Measurements from ENCODE around the gene SLAMF1.

SLAMF1 gene

GRCh38 chr1:160581961-160582360 lies 64.9 kb downstream of the SLAMF1 start:
- H3K27me3 ChIP-seq (ENCODE audit: insufficient read depth, low read depth): no peaks in the 10 kb centered on the region
- no peak overlapping the region for H3K4me2 ChIP-seq
- H3K36me3 ChIP-seq (ENCODE audit: insufficient read depth): no peaks in the 10 kb centered on the region
- peaks cover 2% of the 10 kb centered on the region for H3K4me1 ChIP-seq (ENCODE audit: low read depth, poor library complexity, severe bottlenecking)
- H3K4me3 ChIP-seq (IDR thresholded peaks at IDR 0.05; ENCODE audit: insufficient read depth, low read depth, low read length): no peak overlapping the region
- H2AFZ ChIP-seq (ENCODE audit: low read depth): no peak overlapping the region
- H3K9ac ChIP-seq: no peak overlapping the region
- TF ChIP-seq, protein P1, sequence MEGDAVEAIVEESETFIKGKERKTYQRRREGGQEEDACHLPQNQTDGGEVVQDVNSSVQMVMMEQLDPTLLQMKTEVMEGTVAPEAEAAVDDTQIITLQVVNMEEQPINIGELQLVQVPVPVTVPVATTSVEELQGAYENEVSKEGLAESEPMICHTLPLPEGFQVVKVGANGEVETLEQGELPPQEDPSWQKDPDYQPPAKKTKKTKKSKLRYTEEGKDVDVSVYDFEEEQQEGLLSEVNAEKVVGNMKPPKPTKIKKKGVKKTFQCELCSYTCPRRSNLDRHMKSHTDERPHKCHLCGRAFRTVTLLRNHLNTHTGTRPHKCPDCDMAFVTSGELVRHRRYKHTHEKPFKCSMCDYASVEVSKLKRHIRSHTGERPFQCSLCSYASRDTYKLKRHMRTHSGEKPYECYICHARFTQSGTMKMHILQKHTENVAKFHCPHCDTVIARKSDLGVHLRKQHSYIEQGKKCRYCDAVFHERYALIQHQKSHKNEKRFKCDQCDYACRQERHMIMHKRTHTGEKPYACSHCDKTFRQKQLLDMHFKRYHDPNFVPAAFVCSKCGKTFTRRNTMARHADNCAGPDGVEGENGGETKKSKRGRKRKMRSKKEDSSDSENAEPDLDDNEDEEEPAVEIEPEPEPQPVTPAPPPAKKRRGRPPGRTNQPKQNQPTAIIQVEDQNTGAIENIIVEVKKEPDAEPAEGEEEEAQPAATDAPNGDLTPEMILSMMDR (conservative IDR thresholded peaks at IDR 0.05; ENCODE audit: low read depth, low read length): no peak
- H4K20me1 ChIP-seq (ENCODE audit: insufficient read depth): no peaks in the 10 kb centered on the region
- H3K79me2 ChIP-seq (ENCODE audit: insufficient read depth, low read depth): no peaks in the 10 kb centered on the region
- H3K27ac ChIP-seq: no peak overlapping the region

- no peak overlapping the region for H3K27ac ChIP-seq
- no peak overlapping the region for H2AFZ ChIP-seq (ENCODE audit: low read depth)
- no peak overlapping the region for H3K9ac ChIP-seq
- no peaks in the 10 kb centered on the region for H3K27me3 ChIP-seq (ENCODE audit: insufficient read depth, low read depth)
- H3K79me2 ChIP-seq (ENCODE audit: insufficient read depth, low read depth): no peaks in the 10 kb centered on the region
- H3K4me1 ChIP-seq (ENCODE audit: low read depth, poor library complexity, severe bottlenecking): peaks cover 2% of the 10 kb centered on the region
- no peaks in the 10 kb centered on the region for H3K36me3 ChIP-seq (ENCODE audit: insufficient read depth)
- no peaks in the 10 kb centered on the region for H4K20me1 ChIP-seq (ENCODE audit: insufficient read depth)
- TF ChIP-seq, protein P1 (conservative IDR thresholded peaks at IDR 0.05; ENCODE audit: low read depth, low read length): no peak
- no peak overlapping the region for H3K4me2 ChIP-seq
- no peak overlapping the region for H3K4me3 ChIP-seq (IDR thresholded peaks at IDR 0.05; ENCODE audit: insufficient read depth, low read depth, low read length)
Observed at GRCh38 chr1:160580221-160580812, 66.5 kb downstream of the SLAMF1 start.

GRCh38 chr1:160579216-160579701 lies 67.6 kb downstream of the SLAMF1 start, which contains the start of gene CD84:
Gene CD84 (minus strand): TSS chr1:160579496. CDS start chr1:160579437, 59 bp downstream.
- Histone ChIP-seq H3K4me1 (ENCODE audit: low read depth, poor library complexity, severe bottlenecking) (no peaks in the 10 kb centered on the region), H2AFZ (ENCODE audit: low read depth) (no peak within 1 kb of the TSS), H3K27ac (no peak within 1 kb of the TSS), H3K79me2 (ENCODE audit: insufficient read depth, low read depth) (no peaks in the 10 kb centered on the region), H3K9ac (no peak within 1 kb of the TSS), H3K36me3 (ENCODE audit: insufficient read depth) (no peaks in the 10 kb centered on the region), H3K4me2 (no peak within 1 kb of the TSS), H3K27me3 (ENCODE audit: insufficient read depth, low read depth) (no peaks in the 10 kb centered on the region), H4K20me1 (ENCODE audit: insufficient read depth) (no peaks in the 10 kb centered on the region), H3K4me3 (IDR thresholded peaks at IDR 0.05; ENCODE audit: insufficient read depth, low read depth, low read length) (no peak within 1 kb of the TSS)
- TF ChIP-seq, protein P1 (conservative IDR thresholded peaks at IDR 0.05; ENCODE audit: low read depth, low read length): no peak

GRCh38 chr1:160578525-160579191 lies 68.2 kb downstream of the SLAMF1 start:
- Histone ChIP-seq H3K79me2 (ENCODE audit: insufficient read depth, low read depth) (no peaks in the 10 kb centered on the region), H3K27me3 (ENCODE audit: insufficient read depth, low read depth) (no peaks in the 10 kb centered on the region), H4K20me1 (ENCODE audit: insufficient read depth) (no peaks in the 10 kb centered on the region), H3K4me3 (IDR thresholded peaks at IDR 0.05; ENCODE audit: insufficient read depth, low read depth, low read length) (no peak overlapping the region), H2AFZ (ENCODE audit: low read depth) (no peak overlapping the region), H3K27ac (no peak overlapping the region), H3K4me2 (no peak overlapping the region), H3K36me3 (ENCODE audit: insufficient read depth) (no peaks in the 10 kb centered on the region), H3K4me1 (ENCODE audit: low read depth, poor library complexity, severe bottlenecking) (no peaks in the 10 kb centered on the region), H3K9ac (no peak overlapping the region)
- TF ChIP-seq, protein P1 (conservative IDR thresholded peaks at IDR 0.05; ENCODE audit: low read depth, low read length): no peak

Measured in KMS-11 (cell line).